Erythroblast (primary cell): ENCODE data around the gene PRF1.

Experiments used
- GATA1 ChIP-seq: IDR thresholded peaks from 2 replicates; pipeline ENCODE4 v1.6.1; 2011; ENCODE audit warnings: low read depth, mild to moderate bottlenecking, control low read depth, low read length, moderate library complexity
- POLR2A ChIP-seq: IDR thresholded peaks from 2 replicates; pipeline ENCODE4 v1.6.1; 2011; ENCODE audit warnings: mild to moderate bottlenecking, low read length

DNA sequence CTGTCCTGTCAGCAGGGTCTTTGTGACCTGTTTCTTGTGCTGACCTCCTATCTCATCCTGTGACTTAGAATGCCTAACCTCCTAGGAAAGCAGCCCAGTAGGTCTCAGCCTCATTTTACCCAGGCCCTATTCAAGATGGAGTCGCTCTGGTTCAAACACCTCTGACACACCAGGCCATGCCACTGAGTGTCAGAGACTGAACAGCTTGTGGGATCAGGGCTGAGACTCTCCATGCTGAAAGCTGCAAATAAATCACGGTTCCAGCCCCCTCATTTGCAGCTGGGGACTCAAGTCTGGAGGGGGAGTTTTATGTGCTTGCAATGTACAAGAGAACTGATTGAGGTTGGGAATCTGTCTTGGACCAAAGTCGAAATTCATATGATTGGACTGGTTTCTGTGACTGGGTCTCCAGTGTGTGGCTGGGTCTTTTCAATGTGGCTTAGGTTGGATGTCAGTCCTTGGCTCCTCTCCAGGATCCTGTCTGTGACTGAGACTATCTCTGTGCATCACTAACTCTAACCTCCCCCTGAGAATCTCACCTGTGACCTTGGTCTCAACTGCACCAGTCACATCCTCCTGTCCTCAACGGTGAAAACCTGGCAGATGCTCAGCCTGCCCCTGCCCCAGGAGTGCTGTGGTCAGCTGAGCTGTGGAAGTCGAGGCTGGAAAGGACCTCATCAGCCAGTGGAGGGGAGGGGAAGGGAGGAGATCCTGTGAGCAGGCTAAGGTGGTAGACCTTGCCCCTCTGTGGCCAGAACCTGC is 11.7 kb downstream of the PRF1 start:
- TF ChIP-seq POLR2A (no peak), GATA1 (no peak)
